Immature natural killer cell (primary cell): ENCODE results near the gene RUNX1. TPM values are rescaled to one million over a fixed set of nuclear protein-coding genes. Genes with fewer than 3 reads are reported as not detected.

Source experiments
- DNase-seq, 3 donors: peaks; one replicate each; pipeline ENCODE4 v3.0.0; 2022; ENCODE audit warnings: mixed read lengths in 1 of 3
- H3K27ac Mint-ChIP-seq, 6 donors: one replicate each; pipeline ENCODE4 v1.8.0; 2020; ENCODE audit warnings: mixed read lengths in 6 of 6, mild to moderate bottlenecking in 5 of 6, inconsistent platforms in 4 of 6, moderate library complexity in 3 of 6
- H3K27me3 Mint-ChIP-seq, 3 donors: one replicate each; pipeline ENCODE4 v1.8.0; 2020 to 2021; ENCODE audit warnings: low read depth in 3 of 3, mild to moderate bottlenecking in 3 of 3, mixed read lengths in 3 of 3, moderate library complexity in 3 of 3, inconsistent platforms in 1 of 3
- H3K36me3 Mint-ChIP-seq, 3 donors: one replicate each; pipeline ENCODE4 v1.8.0; 2020; ENCODE audit warnings: mixed read lengths in 3 of 3, inconsistent platforms in 2 of 3, mild to moderate bottlenecking in 2 of 3
- H3K4me1 Mint-ChIP-seq, 2 donors: one replicate each; pipeline ENCODE4 v1.8.0; 2020; ENCODE audit warnings: inconsistent platforms in 2 of 2, mild to moderate bottlenecking in 2 of 2, mixed read lengths in 2 of 2, moderate library complexity in 1 of 2
- H3K4me3 Mint-ChIP-seq, 5 donors: one replicate each; pipeline ENCODE4 v1.8.0; 2020; ENCODE audit warnings: mild to moderate bottlenecking in 5 of 5, mixed read lengths in 5 of 5, inconsistent platforms in 3 of 5, moderate library complexity in 3 of 5
- H3K9me3 Mint-ChIP-seq, 6 donors: one replicate each; pipeline ENCODE4 v1.8.0; 2020; ENCODE audit warnings: mild to moderate bottlenecking in 6 of 6, mixed read lengths in 6 of 6, inconsistent platforms in 4 of 6, moderate library complexity in 3 of 6
- polyA plus RNA-seq, 3 donors: library from polyadenylated mRNA; unstranded; fragments of 300-500 nt; fragmentation: Illumina TruSeq; gene quantifications; one replicate each; pipeline ENCODE4 v1.2.3, GENCODE V29; 2021

Gene RUNX1
- polyA plus RNA-seq, 3 donors from 2014 or later = 6.2 to 25.2 (median 10.6) TPM

DNA sequence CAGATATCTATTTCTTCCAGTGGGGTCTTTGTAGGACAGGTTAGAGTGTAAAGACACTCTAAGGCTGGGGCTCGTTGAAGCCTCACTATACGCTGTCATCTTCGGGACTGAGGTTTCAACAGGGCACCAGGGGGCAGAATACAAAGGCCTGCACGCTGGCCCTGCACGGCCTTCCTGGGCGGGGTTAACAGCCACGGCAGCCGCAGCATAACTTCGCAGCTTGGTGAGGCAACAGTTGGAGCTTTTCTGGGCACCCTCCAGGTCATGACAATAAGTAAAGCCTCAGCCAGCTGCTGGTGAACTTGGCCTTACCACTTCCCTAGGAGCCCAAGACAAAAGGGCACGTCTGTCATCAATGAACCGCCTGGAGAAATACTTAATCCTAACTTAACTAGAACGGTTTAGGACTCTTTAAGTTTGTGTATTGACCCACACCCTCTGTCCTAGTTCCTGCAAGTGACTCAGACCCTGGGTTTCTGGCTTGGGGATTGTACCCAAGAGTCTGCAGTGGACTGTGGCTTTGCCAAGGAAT is 2.3 kb upstream of the RUNX1 start:
- H3K27ac Mint-ChIP-seq = peak overlapping the region; percentile 95 to 100 (median 99)
- H3K4me1 Mint-ChIP-seq = peaks cover 55 to 64% of the 10 kb centered on the region in 2 donors
- H3K9me3 Mint-ChIP-seq = peaks cover 0 to 6% (median 2%) of the 10 kb centered on the region in 6 donors
- DNase-seq = peak; percentile 92 to 94 (median 94)
- peak overlapping the region; percentile 92 to 99 (median 96) for H3K4me3 Mint-ChIP-seq
- H3K36me3 Mint-ChIP-seq = peaks cover 0 to 13% (median 4%) of the 10 kb centered on the region in 3 donors
- peaks cover 23 to 44% (median 42%) of the 10 kb centered on the region in 3 donors for H3K27me3 Mint-ChIP-seq

DNA sequence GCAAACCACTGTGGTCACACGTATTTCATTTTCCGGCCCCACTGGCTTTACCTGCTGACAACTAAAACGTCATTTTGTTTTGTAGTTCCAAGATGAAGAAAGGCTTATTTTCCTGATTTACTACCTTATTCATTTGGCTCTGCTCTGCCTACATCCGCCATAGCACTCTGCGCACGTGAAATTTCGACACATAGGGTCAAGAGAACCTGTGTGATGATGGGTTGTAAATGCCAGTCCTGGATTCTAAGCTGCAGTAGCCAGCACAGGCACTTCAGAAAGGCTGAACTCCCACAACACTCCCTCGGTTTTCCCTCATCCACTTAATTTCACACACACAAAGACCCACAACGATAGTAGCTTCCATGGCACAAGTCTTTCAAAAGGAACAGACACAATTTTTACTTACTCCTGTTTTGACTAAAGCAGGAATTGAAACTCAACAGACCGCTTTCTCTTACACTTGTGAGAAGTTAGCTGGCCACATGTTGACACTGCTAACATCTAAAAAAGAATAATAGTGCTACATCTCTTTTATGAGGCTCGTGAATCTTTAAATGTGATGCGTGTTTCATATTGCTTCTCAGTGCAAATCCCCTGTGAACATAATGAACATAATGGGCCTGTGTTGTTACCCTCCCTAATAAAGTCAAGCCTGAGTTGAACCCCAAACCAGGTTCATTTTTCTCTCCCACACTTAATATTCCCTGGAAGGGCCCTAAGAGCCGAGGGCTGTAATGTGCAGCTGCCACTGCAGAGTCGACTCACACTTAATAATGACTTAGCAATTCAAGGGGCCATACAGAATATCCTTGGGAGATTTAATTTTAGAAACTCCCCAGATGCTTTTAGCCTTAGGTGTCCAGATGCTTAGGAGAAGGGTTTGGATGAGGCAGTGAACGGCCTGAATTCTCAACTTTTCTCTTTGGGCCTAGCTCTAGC is 1.5 kb upstream of the RUNX1 start:
- H3K27ac Mint-ChIP-seq = peak overlapping the region; percentile 95 to 100 (median 99)
- peaks cover 0 to 6% (median 2%) of the 10 kb centered on the region in 6 donors for H3K9me3 Mint-ChIP-seq
- peaks cover 0 to 13% (median 4%) of the 10 kb centered on the region in 3 donors for H3K36me3 Mint-ChIP-seq
- H3K4me1 Mint-ChIP-seq = peaks cover 61 to 70% of the 10 kb centered on the region in 2 donors
- peaks cover 28 to 50% (median 48%) of the 10 kb centered on the region in 3 donors for H3K27me3 Mint-ChIP-seq
- peak overlapping the region; percentile 92 to 99 (median 96) for H3K4me3 Mint-ChIP-seq
- peak; percentile 45 to 48 (median 48) for DNase-seq

DNA sequence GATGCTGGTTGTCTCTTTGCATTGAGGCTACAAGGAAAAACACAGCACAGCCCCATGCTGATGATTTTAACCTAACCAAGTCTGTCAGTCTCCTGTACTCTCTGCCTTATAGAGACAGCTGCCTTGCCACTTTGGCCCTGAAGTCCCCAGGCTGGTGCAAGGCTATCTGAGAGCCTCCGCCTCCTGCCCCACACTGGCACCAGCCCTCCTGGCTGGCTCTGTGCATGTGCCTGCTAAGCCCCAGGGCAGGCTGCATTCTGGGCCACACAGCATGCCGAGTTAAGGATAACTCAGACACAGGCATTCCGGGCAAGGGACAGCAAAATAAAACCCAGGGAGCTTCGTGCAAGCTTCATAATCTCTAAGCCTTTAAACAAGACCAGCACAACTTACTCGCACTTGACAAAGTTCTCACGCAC is 910 bp downstream of the RUNX1 start:
- H3K4me1 Mint-ChIP-seq = peaks cover 85 to 94% of the 10 kb centered on the region in 2 donors
- peak in 1 of 3 donors; percentile 33 for DNase-seq
- H3K36me3 Mint-ChIP-seq = peaks cover 0 to 13% (median 7%) of the 10 kb centered on the region in 3 donors
- H3K27ac Mint-ChIP-seq = peak overlapping the region; percentile 95 to 100 (median 99)
- H3K4me3 Mint-ChIP-seq = peak overlapping the region; percentile 92 to 99 (median 96)
- peaks cover 0 to 6% (median 2%) of the 10 kb centered on the region in 6 donors for H3K9me3 Mint-ChIP-seq
- H3K27me3 Mint-ChIP-seq = peaks cover 30 to 61% (median 59%) of the 10 kb centered on the region in 3 donors

DNA sequence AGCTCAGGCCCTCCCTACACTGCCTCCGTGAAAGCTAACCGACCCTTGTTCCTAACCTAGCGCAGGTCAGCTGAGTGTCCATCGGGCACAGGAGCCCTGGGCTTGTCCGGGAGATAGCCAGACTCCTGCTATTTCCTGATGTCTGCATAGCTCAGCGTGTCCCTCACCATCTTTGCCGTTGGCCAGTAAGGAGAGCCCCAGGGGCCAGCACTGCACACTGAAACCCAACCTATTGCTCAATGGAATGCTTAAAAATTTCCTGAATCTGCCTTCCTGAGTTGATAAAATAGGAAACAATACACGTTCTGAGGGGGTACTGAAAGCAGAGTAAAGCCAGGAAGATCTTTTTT is 2.2 kb downstream of the RUNX1 start:
- DNase-seq = no peak
- H3K9me3 Mint-ChIP-seq = peaks cover 0 to 6% (median 2%) of the 10 kb centered on the region in 6 donors
- peak overlapping the region; percentile 92 to 99 (median 96) for H3K4me3 Mint-ChIP-seq
- H3K36me3 Mint-ChIP-seq = peaks cover 0 to 13% (median 10%) of the 10 kb centered on the region in 3 donors
- H3K27ac Mint-ChIP-seq = peak overlapping the region; percentile 95 to 100 (median 99)
- peaks cover 90 to 95% of the 10 kb centered on the region in 2 donors for H3K4me1 Mint-ChIP-seq
- H3K27me3 Mint-ChIP-seq = peaks cover 30 to 62% (median 61%) of the 10 kb centered on the region in 3 donors

DNA sequence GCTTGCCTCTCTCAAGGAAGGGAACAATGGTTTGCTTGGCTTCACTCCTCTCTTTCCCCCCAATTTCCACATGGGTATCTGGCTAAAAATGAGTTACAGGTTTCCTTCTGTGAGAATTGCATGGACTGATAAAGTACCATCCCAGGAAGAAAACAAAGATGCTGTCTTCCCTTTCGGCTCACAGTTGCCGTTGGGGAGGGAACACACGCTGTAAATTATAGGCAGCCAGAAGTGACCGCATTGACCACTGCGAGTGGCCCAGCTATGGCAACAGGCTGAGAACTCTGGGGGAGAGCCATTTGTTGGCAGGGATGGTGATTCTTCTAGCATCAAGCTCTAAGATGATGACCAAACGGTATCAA is 2.9 kb downstream of the RUNX1 start:
- no peak for DNase-seq
- H3K9me3 Mint-ChIP-seq = peaks cover 0 to 6% (median 2%) of the 10 kb centered on the region in 6 donors
- peaks cover 3 to 13% (median 10%) of the 10 kb centered on the region in 3 donors for H3K36me3 Mint-ChIP-seq

DNA sequence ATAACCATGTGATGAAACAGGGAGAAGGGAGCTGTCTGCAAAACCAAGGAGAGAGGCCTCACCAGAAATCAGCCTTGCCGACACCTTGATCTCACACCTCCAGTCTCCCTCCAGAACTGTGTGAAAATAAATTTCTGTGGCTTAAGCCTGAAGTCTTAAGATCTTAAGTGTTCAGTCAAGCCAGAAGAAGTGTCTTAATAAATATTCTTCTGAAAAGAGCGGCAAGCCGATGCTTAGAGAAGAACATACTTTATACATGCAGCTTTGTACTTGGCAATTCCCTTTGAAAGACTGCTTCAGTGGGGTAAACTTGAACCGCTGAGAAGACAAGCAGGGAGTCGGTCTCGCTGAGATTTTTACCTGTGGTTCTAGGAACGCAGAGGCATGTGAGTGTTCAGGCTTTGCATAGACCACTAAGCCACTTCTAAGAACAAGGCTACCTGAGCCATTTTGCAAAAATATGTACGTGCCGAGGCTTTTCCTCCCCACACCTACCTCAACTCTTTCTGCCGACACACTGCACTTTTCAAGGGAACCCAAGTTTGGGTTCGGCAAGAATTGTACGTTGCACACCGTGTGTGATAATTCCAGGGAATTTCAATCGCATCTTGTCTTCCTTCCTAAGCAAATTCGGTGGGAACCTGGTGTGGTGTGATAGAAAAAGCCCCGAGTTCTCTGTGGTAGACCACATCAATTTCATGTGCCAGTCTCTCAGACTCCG is 3.4 kb downstream of the RUNX1 start:
- DNase-seq = peak; percentile 74 to 77 (median 77)
- Mint-ChIP-seq H3K4me3 (peak overlapping the region; percentile 92 to 99 (median 96)), H3K27ac (peak overlapping the region; percentile 95 to 100 (median 99)), H3K9me3 (peaks cover 0 to 6% (median 2%) of the 10 kb centered on the region in 6 donors), H3K4me1 (peaks cover 90 to 95% of the 10 kb centered on the region in 2 donors), H3K27me3 (peaks cover 30 to 55% (median 53%) of the 10 kb centered on the region in 3 donors), H3K36me3 (peaks cover 6 to 13% (median 10%) of the 10 kb centered on the region in 3 donors)

More for the DNA sequence above, 2.9 kb downstream of the RUNX1 start:
- Mint-ChIP-seq H3K4me3 (peak overlapping the region; percentile 92 to 99 (median 96)), H3K27ac (peak overlapping the region; percentile 95 to 100 (median 99)), H3K27me3 (peaks cover 30 to 61% (median 59%) of the 10 kb centered on the region in 3 donors), H3K4me1 (peaks cover 90 to 95% of the 10 kb centered on the region in 2 donors)

DNA sequence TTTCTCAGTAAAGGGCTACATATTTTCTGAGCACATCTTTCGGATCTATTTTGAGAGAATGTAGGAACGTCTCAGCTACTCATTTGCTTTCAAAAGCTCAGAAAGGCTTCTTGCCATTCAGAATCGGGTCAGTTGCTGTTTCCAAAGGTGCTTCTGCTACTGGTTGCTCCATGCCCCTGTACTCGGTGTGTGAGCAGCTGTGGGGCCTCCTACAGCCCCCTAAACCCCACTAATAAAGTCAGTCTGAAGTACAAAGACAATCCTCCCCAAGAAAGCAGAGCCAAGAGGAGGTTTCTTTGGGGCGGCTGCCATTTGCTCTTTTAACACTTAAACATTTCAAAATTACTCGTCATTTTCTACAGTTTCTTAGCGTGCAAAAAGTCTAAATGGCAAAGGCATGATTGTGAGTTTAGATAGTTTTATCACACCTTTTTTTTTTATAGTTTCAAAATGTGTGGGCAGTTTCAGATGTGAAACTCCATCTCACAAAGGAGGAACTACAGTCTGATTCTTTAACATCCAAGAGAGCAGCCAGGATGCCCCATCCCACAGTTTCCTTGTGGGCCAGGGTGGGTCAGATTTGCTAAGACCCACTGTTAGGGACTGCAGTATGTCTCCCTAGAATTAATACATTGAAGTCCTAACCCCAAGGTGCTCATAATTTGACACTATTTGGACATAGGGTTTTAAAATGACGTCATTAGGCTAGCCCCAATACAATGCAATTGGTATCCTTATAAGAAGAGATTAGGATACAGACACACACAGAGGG is 4.1 kb downstream of the RUNX1 start:
- H3K4me3 Mint-ChIP-seq = peak overlapping the region; percentile 92 to 99 (median 96)
- H3K4me1 Mint-ChIP-seq = peaks cover 89 to 95% of the 10 kb centered on the region in 2 donors
- H3K27me3 Mint-ChIP-seq = peaks cover 30 to 53% (median 48%) of the 10 kb centered on the region in 3 donors
- H3K27ac Mint-ChIP-seq = peak overlapping the region; percentile 95 to 100 (median 99)
- peak; percentile 71 to 72 (median 71) for DNase-seq
- peaks cover 6 to 13% (median 10%) of the 10 kb centered on the region in 3 donors for H3K36me3 Mint-ChIP-seq
- peaks cover 0 to 6% (median 2%) of the 10 kb centered on the region in 6 donors for H3K9me3 Mint-ChIP-seq

DNA sequence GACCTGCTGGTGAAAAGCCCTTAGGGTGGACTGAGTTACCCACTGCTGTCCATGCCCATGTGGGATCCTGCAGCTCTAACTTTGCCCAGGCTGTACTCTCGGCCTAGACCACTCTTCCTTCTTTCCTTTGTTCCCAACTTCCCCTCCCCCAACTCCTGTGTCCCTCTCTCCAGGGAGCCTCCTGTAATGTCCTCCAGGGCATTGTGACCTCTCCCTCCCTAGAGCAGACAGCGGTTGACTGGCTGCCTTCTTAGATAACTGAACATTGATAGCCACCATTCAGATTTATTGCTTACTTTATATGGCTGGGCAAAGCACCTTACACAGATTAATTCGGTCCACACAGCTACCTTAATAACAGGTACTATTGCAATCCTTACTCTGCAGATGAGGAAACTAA is 5.0 kb downstream of the RUNX1 start:
- Mint-ChIP-seq H3K4me3 (peak overlapping the region; percentile 92 to 99 (median 96)), H3K9me3 (peaks cover 0 to 6% (median 2%) of the 10 kb centered on the region in 6 donors), H3K36me3 (peaks cover 6 to 13% (median 10%) of the 10 kb centered on the region in 3 donors), H3K4me1 (peaks cover 87 to 95% of the 10 kb centered on the region in 2 donors), H3K27me3 (peaks cover 25 to 49% (median 43%) of the 10 kb centered on the region in 3 donors), H3K27ac (peak overlapping the region; percentile 95 to 100 (median 99))
- no peak for DNase-seq

DNA sequence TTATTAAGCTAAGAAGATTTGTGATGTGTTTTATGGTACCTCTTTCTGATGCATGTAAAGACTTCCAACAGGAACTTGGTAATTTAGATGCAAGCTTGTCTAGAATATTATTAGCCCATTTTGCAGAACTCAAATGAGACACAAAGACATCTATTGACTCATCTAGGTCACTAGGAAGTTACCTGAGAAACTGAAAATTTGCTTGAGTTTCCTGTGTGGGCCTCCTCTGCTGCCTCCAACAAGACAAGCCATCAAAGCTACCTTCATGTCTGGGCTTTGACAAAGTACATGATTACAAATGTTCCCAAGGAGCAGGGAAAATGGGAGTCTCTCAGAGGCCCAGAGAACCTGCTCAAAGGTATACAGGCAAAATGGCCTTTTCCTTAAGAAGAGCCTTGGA is 5.6 kb downstream of the RUNX1 start:
- no peak for DNase-seq
- peak overlapping the region; percentile 92 to 99 (median 96) for H3K4me3 Mint-ChIP-seq
- H3K4me1 Mint-ChIP-seq = peaks cover 90 to 96% of the 10 kb centered on the region in 2 donors
- H3K27ac Mint-ChIP-seq = peak overlapping the region; percentile 95 to 100 (median 99)
- peaks cover 0 to 6% (median 1%) of the 10 kb centered on the region in 6 donors for H3K9me3 Mint-ChIP-seq
- H3K36me3 Mint-ChIP-seq = peaks cover 6 to 12% (median 10%) of the 10 kb centered on the region in 3 donors
- H3K27me3 Mint-ChIP-seq = peaks cover 19 to 43% (median 41%) of the 10 kb centered on the region in 3 donors

DNA sequence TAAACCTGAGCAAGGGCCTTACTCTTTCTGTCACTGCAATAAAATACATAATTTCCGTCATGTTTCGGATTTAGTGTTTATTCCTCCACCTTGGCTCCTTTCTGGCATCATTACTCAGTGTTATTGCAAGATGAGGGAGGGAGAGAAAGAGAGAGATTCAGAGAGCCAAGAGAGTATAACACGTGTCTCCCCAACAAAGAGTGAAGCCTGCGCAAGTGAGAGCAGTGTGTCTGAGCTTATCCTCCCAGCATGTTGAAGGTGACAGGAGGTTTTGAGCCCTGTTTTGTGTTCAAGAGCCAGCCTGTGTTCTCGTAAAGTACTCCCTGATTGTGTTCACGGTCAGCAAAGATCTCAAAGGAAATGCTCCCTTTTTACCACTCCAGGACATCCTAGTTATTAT is 6.3 kb downstream of the RUNX1 start:
- Mint-ChIP-seq H3K27ac (peak overlapping the region; percentile 95 to 100 (median 99)), H3K27me3 (peaks cover 16 to 36% (median 34%) of the 10 kb centered on the region in 3 donors), H3K4me1 (peaks cover 95 to 100% of the 10 kb centered on the region in 2 donors), H3K36me3 (peaks cover 6 to 10% (median 8%) of the 10 kb centered on the region in 3 donors), H3K9me3 (peaks cover 0 to 6% (median 1%) of the 10 kb centered on the region in 6 donors), H3K4me3 (peak overlapping the region; percentile 92 to 99 (median 96))
- DNase-seq = peak in 2 of 3 donors; percentile 12 to 36

DNA sequence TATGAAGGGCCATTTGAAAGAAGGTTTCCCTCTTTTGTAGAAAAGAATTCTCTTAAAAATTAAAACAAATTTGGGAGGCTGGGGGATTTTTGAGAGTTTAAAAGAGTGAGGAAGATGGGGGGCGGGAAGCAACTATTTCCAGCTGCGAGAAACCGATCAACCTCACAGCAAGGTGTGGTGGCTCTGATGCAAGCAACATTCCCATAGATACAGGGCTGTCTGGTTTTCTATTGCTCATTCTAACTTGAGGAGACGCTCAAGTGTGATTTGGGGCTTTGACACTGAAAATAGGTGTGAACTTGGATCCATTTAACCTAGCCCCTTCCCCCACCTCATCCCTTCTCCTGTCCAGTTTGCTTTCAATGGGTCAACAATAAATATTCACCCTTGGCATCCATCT is 7.2 kb downstream of the RUNX1 start:
- Mint-ChIP-seq H3K4me3 (peak overlapping the region; percentile 92 to 99 (median 96)), H3K27me3 (peaks cover 8 to 29% (median 27%) of the 10 kb centered on the region in 3 donors), H3K36me3 (peaks cover 0 to 6% (median 6%) of the 10 kb centered on the region in 3 donors), H3K27ac (peak overlapping the region; percentile 95 to 100 (median 99)), H3K9me3 (no peaks in the 10 kb centered on the region), H3K4me1 (peaks cover 96 to 100% of the 10 kb centered on the region in 2 donors)
- DNase-seq = no peak

DNA sequence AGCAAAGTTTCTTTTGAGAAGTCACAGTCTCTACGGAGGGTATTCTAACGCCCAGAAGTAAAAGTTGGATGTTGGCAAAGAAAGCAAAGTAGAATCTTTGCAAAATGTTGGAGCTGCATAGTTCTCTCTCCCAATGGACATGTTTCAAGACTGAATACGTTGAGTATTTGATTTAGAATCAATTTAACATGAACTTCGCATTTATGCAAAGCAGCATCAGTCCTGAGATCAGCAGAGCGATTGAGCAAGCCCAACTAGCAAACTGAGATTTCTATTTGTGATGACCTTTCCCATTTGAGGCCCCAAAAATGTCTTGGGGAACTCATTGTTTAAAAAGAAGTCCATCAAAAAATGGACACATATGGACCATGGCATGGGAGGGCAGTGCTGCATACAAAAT is 8.0 kb downstream of the RUNX1 start:
- DNase-seq = no peak
- Mint-ChIP-seq H3K9me3 (no peaks in the 10 kb centered on the region), H3K36me3 (peaks cover 0 to 6% (median 6%) of the 10 kb centered on the region in 3 donors)

More for the DNA sequence above, 8.0 kb downstream of the RUNX1 start:
- Mint-ChIP-seq H3K27ac (peak overlapping the region; percentile 95 to 100 (median 99)), H3K4me3 (peak overlapping the region; percentile 92 to 99 (median 96)), H3K27me3 (peaks cover 7 to 23% (median 19%) of the 10 kb centered on the region in 3 donors), H3K4me1 (peaks cover 96 to 100% of the 10 kb centered on the region in 2 donors)
